Choroid plexus epithelial cell (primary cell): ENCODE data around the gene TRAF3IP1.

Experiments
- DNase-seq: peaks from one replicate; pipeline ENCODE4 v3.0.0-alpha.2; 2010; ENCODE audit warnings: low read depth
- H3K4me3 ChIP-seq: 2 replicates; pipeline ENCODE4 v1.5.1; 2011; ENCODE audit warnings: low read depth, mild to moderate bottlenecking, control low read depth, low read length, moderate library complexity
- TF ChIP-seq, protein P1 (sequence below): conservative IDR thresholded peaks from 2 replicates; pipeline ENCODE4 v1.5.1; 2011; ENCODE audit warnings: low read depth, mild to moderate bottlenecking, control low read depth, inconsistent platforms, low read length, moderate library complexity

Gene TRAF3IP1

DNA sequence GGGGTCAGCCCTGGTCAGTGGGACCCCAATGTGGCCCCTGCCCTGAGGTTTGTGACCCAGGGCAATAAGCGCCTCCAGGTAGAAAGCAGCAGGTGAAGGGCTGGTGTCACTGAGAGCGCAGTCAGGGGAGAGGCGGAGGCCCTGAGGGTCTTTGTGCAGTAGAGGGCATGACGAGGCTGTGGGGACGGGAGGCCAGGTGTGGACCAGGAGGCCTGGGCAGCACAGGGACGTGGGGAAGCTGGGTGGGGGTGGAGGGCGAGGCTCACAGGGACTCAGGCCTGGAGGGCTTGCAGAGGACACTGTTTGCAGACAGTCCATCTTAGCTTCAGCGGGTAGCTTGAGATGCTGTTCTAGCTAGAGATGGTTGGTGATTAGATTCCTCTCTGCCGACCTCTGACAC lies 32.0 kb downstream of the TRAF3IP1 start:
- DNase-seq: no peak
- TF ChIP-seq, protein P1, sequence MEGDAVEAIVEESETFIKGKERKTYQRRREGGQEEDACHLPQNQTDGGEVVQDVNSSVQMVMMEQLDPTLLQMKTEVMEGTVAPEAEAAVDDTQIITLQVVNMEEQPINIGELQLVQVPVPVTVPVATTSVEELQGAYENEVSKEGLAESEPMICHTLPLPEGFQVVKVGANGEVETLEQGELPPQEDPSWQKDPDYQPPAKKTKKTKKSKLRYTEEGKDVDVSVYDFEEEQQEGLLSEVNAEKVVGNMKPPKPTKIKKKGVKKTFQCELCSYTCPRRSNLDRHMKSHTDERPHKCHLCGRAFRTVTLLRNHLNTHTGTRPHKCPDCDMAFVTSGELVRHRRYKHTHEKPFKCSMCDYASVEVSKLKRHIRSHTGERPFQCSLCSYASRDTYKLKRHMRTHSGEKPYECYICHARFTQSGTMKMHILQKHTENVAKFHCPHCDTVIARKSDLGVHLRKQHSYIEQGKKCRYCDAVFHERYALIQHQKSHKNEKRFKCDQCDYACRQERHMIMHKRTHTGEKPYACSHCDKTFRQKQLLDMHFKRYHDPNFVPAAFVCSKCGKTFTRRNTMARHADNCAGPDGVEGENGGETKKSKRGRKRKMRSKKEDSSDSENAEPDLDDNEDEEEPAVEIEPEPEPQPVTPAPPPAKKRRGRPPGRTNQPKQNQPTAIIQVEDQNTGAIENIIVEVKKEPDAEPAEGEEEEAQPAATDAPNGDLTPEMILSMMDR: no peak
- H3K4me3 ChIP-seq: no peak overlapping the region

DNA sequence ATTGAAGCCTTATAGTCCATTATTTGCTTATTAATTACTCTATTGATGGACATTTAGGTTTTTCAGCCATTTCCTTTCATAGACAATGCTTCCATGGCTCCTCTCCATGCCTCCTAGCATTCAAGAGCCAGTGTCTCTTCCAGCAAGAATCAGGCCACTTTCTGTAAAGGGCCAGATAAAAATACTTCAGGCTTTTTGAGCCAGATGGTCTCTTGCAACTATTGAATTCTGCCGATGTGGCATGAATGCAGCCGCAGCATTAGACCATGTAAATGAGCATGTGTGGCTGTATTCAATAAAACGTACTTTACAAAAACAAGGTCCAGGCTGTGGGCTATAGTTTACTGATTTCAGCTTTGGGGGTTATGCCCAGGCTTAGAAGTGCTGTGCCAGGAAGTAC lies 38.5 kb downstream of the TRAF3IP1 start:
- no peak overlapping the region for H3K4me3 ChIP-seq
- no peak for DNase-seq

DNA sequence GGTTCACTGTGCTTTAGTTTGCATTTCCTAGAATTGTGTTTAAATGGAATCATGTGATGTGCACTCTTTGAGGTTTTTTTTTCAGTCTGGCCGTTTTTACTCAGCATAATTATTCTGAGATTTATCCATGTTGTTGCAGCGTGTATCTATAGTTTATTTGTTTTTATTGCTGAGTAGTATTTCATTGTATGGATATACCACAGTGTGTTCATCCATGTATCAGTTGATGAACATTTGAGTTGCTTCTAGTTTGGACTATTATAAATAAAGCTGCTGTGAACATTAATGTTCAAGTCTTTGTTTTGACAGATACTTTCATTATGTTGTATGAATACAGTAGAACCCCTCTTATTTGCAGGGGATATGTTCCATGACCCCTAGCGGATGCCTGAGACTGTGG lies 39.1 kb downstream of the TRAF3IP1 start:
- no peak overlapping the region for H3K4me3 ChIP-seq
- TF ChIP-seq, protein P1: no peak

More for the DNA sequence above, 38.5 kb downstream of the TRAF3IP1 start:
- TF ChIP-seq, protein P1: no peak

DNA sequence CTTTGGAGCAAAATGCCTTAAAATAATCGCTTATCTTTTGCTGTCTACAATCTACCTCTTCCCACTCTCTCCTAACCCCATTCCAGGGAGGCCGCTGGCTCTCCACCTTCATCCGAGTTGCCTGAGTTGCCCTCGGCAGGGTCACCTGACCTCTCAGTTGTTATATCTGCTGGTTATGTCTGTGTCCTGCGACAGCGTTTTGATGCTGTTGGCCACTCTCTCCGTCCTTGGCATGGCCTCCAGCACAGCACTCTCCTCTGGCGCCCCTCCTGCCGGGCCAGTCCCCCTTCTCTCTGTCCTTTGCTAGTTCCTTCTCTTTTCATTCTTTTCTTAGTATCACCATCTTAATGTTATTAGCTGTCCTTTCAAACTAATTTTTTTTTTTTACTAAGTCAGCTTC lies 41.6 kb downstream of the TRAF3IP1 start:
- H3K4me3 ChIP-seq: no peak overlapping the region
- DNase-seq: no peak
- TF ChIP-seq, protein P1: no peak

More for the DNA sequence above, 39.1 kb downstream of the TRAF3IP1 start:
- no peak for DNase-seq

DNA sequence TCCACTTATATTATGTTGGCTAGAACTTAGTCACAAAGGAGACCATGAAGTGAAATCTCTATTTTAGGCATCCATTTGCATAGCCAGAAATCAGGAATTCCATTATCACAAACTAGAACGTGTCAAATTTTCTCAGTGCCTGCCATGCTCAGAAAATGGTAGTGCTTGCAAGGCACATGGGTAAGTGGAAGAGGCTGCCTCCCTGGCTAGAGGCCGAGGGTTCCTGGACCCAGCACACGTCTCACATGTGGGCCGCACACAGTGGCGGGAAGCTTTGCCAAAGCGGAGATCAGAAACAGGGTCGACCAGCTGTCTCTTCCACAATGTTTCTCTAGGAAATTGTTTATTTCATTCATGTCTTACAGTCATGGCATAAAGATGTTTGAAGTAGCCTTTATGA lies 42.3 kb downstream of the TRAF3IP1 start:
- TF ChIP-seq, protein P1: no peak
- H3K4me3 ChIP-seq: no peak overlapping the region

DNA sequence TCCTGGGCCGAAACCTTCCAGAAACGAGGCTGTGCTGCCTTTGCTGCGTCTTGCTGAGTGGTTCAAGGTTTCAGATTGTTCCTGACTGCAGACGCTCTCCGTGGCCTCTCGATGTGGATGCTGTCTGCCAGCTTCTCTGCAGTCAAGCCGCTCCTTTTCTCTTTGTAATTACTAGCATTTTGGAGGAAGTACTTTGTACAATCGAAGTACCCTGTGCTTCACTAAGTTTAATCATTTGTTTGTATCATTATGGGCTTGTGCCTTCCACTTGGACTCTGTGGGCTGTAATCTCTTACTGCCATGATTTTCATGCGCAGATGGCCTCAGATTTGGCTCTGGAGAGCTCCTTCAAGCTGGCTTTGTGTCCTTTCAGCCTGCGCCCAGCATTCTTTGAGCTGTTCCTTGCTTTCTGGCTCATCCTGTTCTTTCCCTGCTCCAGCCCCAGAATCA lies 49.3 kb downstream of the TRAF3IP1 start:
- no peak for DNase-seq
- TF ChIP-seq, protein P1: no peak

More for the DNA sequence above, 42.3 kb downstream of the TRAF3IP1 start:
- DNase-seq: no peak

DNA sequence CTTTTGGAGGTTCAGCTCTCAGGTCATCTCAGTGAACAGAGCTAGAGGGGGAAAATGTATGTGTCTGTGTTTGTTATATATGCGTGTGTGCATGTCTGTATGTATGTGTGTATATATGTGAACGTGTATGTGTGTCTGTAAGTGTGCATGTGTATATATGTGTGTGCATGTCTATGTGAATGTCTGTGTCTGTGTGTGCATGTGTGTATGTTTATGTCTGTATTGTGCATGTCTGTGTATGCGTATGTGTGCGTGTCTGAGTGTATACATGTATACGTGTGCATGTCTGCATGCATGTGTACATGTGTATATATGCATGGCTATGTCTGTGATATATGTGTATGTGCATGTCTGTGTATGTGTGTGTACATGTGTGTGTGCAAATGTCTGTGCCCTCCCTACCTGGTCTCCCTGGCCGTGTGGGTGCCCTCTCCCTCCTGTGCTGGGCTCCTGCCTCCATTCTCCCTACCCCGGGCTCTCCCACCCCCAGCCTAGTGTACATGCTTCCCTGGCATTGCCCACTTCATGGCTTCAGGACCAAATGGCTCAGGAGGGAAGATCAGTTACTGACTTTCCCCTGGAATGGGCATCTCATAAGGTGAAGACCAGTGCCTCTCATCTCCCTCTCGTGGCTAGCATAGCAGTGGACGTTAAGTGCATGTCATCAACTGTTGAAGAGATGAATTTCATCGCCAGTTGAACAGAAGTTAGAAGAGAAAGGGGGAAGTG lies 49.9 kb downstream of the TRAF3IP1 start:
- DNase-seq: no peak
- TF ChIP-seq, protein P1: no peak
- H3K4me3 ChIP-seq: no peak overlapping the region

More for the DNA sequence above, 49.3 kb downstream of the TRAF3IP1 start:
- no peak overlapping the region for H3K4me3 ChIP-seq
